GM21529 (cell line): Measurements from ENCODE around the gene PRSS16.
"Not testable (repeated sequence)": the region's sequence is repeated elsewhere in the genome, so short reads cannot be mapped to it uniquely, and the experiment has no call there.

Experiments
- ATAC-seq: cut with Tn5 transposase; IDR thresholded peaks from one replicate; pipeline ENCODE4 v1.9.1; 2021; ENCODE audit not compliant: unreplicated experiment

The PRSS16 gene

GRCh38 chr6:27247133-27247836 is at the start of gene PRSS16:
Gene PRSS16, plus strand, starts transcription at chr6:27247701. Its CDS starts 37 bp downstream, at chr6:27247738.
- no peak for ATAC-seq

DNA sequence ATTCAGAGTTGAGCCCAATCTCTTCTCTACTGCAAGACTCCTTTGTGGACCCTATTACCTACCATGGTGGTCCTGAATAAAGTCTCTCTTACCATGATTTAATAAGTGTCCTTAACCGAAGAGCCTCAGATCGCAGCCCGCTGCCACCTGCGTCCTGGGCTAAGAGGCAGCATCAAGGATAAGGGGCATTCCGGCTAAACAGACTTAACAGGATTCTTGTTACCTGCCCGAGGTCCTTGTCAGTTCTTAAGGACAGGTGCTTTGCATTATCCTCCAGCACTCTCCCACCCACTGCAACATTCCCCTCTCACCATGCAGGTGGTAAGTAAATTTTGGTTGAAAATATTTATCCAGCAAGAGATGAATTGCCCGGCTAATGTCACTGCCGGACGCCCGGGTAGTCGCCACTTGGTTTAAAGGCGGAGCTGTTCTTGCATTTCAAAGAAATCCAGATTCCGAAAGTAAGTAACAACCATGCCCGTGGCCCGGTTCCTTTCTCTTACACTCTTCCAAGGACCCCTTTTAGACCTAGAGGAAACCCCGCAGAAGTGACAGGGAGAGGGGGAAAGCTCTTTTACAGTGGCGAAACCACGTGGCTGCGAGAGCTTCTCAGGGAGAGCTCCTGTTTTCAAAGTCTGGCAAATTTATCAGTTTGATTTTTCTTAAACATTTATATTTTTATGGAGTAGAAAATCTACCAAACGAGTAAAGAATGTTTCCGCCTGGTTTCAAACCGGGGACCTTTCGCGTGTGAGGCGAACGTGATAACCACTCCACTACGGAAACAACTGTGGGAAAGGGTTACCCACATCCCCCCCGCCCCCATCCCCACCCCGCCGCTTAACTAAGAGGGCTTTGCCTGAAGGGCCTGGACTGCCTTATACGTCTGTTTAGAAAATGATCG is 41.9 kb upstream of the PRSS16 start:
- no peak for ATAC-seq

DNA sequence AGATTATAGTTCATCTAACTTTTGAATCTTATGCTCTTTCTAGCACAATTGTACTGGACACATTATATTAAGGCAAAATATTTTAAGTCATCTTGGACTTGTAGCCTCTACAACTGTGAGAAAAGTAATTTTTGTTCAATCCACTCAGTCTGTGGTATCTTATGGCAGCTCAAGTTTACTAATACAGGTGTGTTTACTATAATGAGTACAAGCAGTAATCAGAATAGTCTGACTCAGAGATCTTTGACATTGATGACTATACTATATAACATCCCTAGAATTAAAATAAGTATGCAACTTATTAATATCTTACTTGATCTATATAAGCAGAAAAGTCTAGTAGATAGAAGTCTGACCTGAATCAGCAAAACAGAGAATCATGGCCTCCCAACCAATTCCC is 40.7 kb upstream of the PRSS16 start:
- no peak for ATAC-seq

- no peak for ATAC-seq
Observed at GRCh38 chr6:27208042-27208441, 39.5 kb upstream of the PRSS16 start.

DNA sequence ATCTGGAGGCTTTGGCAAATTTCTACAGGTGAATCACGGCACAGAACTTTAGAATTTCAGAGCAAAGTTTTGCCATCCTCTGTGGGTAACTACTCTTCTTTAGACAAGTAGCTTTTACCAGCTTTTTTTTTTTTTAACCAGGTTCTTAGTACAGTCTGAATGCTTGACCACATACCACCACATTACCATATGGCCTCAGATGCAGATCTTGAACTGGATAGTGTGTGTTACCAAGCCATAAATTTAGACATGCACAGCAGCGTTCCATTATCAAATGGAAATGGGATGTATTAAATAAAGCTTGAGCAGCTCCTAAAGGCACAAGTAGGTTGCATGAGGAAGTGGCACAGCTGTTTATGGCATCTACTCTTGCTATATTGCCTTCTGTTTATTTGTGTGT is 38.3 kb upstream of the PRSS16 start:
- no peak for ATAC-seq

GRCh38 chr6:27209659-27210269 is 37.7 kb upstream of the PRSS16 start:
- no peak for ATAC-seq

DNA sequence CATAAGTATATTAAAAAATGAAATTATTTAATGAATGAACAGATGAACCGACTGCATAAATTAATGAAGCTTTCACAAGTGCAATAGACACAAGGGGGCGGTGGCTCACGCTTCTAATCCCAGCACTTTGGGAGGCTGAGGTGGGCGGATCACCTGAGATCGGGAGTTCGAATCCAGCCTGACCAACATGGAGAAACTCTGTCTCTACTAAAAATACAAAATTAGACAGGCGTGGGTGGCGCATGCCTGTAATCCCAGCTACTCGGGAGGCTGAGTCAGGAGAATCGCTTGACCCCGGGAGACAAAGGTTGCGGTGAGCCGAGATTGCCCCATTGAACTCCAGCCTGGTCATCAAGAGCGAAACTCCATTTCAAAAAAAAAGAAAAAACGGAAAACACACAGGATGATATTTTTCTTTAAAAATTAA is 34.4 kb upstream of the PRSS16 start:
- ATAC-seq = not testable (repeated sequence)

DNA sequence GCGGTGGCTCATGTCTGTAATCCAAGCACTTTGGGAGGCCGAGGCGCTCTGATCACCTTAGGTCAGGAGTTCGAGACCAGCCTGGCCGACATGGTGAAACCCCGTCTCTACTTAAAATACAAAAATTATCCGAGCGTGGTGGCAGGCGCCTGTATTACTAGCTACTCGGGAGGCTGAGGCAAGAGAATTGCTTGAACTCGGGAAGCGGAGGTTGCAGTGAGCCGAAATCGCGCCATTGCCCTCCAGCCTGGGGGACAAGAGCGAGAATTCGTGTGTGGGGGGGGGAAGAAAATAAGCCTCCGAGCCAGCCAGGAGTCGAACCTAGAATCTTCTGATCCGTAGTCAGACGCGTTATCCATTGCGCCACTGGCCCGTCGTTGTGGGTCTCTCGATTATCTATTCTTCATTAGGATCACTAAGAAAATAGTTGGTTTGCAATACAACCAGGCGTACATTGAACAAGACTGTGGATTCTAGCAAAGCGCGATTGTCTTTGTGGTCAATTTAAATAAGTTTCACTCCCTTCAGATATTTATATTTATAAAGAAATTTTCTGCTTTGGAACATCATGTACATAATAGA is 33.9 kb upstream of the PRSS16 start:
- ATAC-seq = no peak

GRCh38 chr6:27214126-27214601 is 33.3 kb upstream of the PRSS16 start:
- no peak for ATAC-seq

DNA sequence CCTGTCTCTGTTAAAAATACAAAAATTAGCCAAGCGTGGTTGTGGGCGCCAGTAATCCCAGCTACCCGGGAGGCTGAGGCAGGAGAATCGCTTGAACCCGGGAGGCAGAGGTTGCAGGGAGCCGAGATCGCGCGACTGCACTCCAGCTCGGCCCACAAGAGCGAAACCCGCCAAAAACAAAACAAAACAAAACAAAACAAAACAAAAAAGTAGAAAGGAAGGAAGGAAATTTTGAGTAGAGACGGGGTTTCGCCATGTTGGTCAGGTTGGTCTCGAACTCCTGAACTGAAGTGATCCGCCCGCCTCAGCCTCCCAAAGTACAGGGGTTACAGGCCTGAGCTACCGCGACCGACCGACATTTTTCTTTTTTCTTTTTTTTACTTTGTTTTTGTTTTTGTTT is 30.6 kb upstream of the PRSS16 start:
- ATAC-seq = no peak

DNA sequence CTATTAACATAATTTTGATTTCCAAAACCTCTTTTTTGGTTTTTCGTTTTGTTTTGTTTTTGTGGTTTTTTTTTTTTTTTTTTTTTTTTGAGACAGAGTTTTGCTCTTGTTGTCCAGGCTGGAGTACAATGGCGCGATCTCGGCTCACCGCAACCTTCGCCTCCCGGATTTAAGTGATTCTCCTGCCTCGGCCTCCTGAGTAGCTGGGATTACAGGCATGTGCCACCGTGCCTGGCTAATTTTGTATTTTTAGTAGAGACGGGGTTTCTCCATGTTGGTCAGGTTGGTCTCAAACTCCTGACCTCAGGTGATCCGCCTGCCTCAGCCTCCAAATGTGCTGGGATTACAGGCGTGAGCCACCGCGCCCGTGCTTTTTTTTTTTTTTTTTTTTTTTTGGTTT is 24.5 kb upstream of the PRSS16 start:
- not testable (repeated sequence) for ATAC-seq

- no peak for ATAC-seq
Observed at GRCh38 chr6:27224729-27225128, 22.8 kb upstream of the PRSS16 start.

GRCh38 chr6:27228963-27229477 is 18.5 kb upstream of the PRSS16 start:
- ATAC-seq = no peak

DNA sequence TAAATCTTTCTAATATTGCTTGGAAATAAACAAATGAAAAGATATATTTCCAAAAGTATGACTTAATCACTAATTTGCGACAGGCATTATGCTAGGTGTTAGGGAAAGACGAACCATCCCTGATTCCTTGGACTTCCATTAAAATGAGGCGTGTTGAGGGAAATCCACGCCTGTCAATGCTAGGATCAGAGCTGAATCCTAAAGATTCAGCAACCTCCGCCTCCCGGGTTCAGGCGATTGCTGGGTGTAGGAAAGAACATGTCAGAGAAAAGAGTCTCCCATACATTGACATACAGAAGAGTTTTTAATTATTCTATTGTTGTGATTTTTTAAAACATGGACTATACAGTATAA is 16.8 kb upstream of the PRSS16 start:
- ATAC-seq = no peak

DNA sequence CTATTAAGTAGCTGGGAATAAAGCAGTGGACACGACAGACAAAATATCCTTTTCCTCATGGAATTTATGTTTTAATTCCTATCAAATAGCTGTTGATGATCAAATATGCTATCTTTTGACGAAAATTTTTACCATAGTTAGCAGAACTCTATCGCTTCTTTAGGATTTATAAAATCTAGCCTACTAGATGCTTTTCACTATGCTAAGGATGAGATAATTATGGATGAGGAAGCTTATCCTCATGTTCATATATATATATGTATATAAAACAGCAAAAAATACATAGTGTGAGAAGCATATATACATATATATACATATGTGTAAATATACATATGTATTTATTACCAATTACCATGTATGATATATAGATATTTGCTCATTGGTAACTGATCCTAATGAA is 12.9 kb upstream of the PRSS16 start:
- ATAC-seq = no peak

DNA sequence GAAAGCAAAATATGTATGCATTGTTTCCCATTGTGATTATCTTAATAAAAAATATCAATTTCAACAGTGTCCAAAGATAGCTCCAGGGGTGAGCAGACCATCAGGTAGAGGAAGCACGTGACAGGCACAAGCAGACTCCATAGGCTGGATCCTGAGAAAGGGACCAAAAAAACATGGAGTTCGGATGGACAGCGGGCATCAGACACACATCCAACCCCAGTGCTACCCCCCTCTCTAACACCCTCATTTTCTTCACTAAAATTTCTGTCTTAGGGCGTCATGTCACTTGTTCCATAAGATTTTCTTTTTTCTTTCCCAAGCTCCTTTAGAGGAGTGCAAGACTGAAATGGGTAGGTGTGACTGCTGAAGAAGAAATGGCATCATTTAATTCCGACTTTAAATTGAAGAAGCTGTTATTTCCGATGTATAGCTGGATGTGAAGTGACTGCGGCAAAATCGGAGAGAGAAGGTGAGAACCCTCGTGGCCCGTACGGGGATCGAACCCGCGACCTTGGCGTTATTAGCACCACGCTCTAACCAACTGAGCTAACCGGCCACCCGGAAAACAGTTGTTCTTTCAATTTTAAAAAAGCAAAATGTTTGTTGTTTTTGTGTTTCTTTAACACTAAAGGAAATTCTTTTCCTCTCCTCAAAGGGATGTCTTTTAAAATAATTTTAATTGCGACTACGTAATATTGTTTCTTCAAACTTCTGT is 10.3 kb upstream of the PRSS16 start:
- no peak for ATAC-seq

- ATAC-seq = no peak
Observed at GRCh38 chr6:27238010-27238983, 9.2 kb upstream of the PRSS16 start.

GRCh38 chr6:27239258-27239657 is 8.2 kb upstream of the PRSS16 start:
- ATAC-seq = no peak

DNA sequence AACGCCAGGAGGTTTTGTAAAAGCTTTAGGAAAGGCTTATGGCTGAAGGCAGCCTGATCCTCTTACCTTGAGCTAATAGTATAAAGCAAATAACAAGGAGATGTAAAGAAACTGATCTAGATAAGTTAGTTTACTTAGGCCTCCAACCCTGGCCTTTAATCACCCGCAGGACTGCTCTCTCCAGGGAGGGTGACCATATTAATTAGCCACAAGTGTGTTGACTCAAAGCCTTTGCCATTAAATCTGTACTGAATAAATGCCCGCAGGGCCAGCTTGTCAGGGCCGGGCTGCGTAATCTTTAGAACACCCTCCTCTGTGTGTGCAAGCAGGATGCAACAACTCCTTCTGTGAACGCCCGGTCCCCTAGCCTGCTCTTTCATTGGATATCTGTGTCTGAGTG is 6.1 kb upstream of the PRSS16 start:
- no peak for ATAC-seq
